Tibial artery (tissue), 4 donors: Measurements from ENCODE around the gene SLC25A21.

Experiments
- DNase-seq, 2 donors: peaks; one replicate each; pipeline ENCODE4 v3.0.0-alpha.2; 2019
- H3K27ac ChIP-seq, 2 donors: fragments of 200-600 bp; sonication (generic) in 1 of 2; 1 replicate in 1 of 2; 2 replicates in 1 of 2; pipeline ENCODE4 v1.5.1; 2018 to 2019; ENCODE audit warnings: mild to moderate bottlenecking in 1 of 2
- H3K27me3 ChIP-seq, 2 donors: fragments of 200-600 bp; sonication (generic) in 1 of 2; one replicate each; pipeline versions ENCODE4 v1.5.1 to v1.6.0; 2016 to 2019
- H3K36me3 ChIP-seq, 3 donors: fragments of 200-600 bp; sonication (generic) in 2 of 3; one replicate each; pipeline ENCODE4 v1.5.1; 2016 to 2019; ENCODE audit warnings: mild to moderate bottlenecking in 2 of 3
- H3K4me1 ChIP-seq, 4 donors: fragments of 200-600 bp; sonication (generic) in 2 of 4; 1 replicate in 3 of 4; 2 replicates in 1 of 4; pipeline ENCODE4 v1.5.1; 2016 to 2019
- H3K4me3 ChIP-seq, 2 donors: fragments of 200-600 bp; sonication (generic) in 1 of 2; 1 replicate in 1 of 2; 2 replicates in 1 of 2; pipeline ENCODE4 v1.5.1; 2018 to 2019; ENCODE audit warnings: mild to moderate bottlenecking in 2 of 2
- H3K9me3 ChIP-seq, 3 donors: fragments of 200-600 bp; sonication (generic) in 1 of 3; one replicate each; pipeline ENCODE4 v1.5.1; 2016 to 2019
- CTCF ChIP-seq, 2 experiments: fragments of 200-600 bp in 1 of 2; fragments of 450-650 bp in 1 of 2; IDR thresholded peaks; one replicate each; pipeline ENCODE4 v1.5.1; 2017 to 2019; ENCODE audit warnings: antibody characterized with exemption in 2 of 2, mild to moderate bottlenecking in 1 of 2, moderate library complexity in 1 of 2
- intact Hi-C: fragments of 100-400 bp; cut with DNase I; formaldehyde crosslinking; loops from one replicate; pipeline ENCODE4 v1.15.0; 2023; ENCODE audit warnings: low total_unique reads

The SLC25A21 gene

GRCh38 chr14:36934304-36934703 lies 238.1 kb downstream of the SLC25A21 start:
- no peak for TF ChIP-seq CTCF (IDR thresholded peaks at IDR 0.05)
- DNase-seq: no peak
- no peak overlapping the region for H3K27ac ChIP-seq
- no peaks in the 10 kb centered on the region for H3K4me1 ChIP-seq
- no peak overlapping the region for H3K4me3 ChIP-seq
- H3K27me3 ChIP-seq: no peaks in the 10 kb centered on the region
- no peaks in the 10 kb centered on the region for H3K9me3 ChIP-seq
- intact Hi-C loops: no loop called here
- no peaks in the 10 kb centered on the region for H3K36me3 ChIP-seq

GRCh38 chr14:36931791-36932190 lies 240.6 kb downstream of the SLC25A21 start:
- Histone ChIP-seq H3K4me1 (no peaks in the 10 kb centered on the region), H3K4me3 (no peak overlapping the region), H3K9me3 (no peaks in the 10 kb centered on the region), H3K36me3 (no peaks in the 10 kb centered on the region), H3K27me3 (no peaks in the 10 kb centered on the region), H3K27ac (no peak overlapping the region)
- no peak for DNase-seq
- intact Hi-C loops: no loop called here
- TF ChIP-seq CTCF (IDR thresholded peaks at IDR 0.05): no peak

- TF ChIP-seq CTCF (IDR thresholded peaks at IDR 0.05): no peak
- no peak for DNase-seq
- intact Hi-C loops: no loop called here
Observed at GRCh38 chr14:36928432-36928831, 244.0 kb downstream of the SLC25A21 start.

GRCh38 chr14:36925094-36925493 lies 247.3 kb downstream of the SLC25A21 start:
- no peak for DNase-seq
- Histone ChIP-seq H3K27ac (no peak overlapping the region), H3K36me3 (no peaks in the 10 kb centered on the region), H3K27me3 (no peaks in the 10 kb centered on the region), H3K9me3 (no peaks in the 10 kb centered on the region), H3K4me3 (no peak overlapping the region), H3K4me1 (no peaks in the 10 kb centered on the region)
- intact Hi-C loops: no loop called here
- TF ChIP-seq CTCF (IDR thresholded peaks at IDR 0.05): no peak

More at GRCh38 chr14:36928432-36928831, 244.0 kb downstream of the SLC25A21 start:
- H3K36me3 ChIP-seq: no peaks in the 10 kb centered on the region
- no peak overlapping the region for H3K27ac ChIP-seq
- H3K4me1 ChIP-seq: no peaks in the 10 kb centered on the region
- H3K27me3 ChIP-seq: no peaks in the 10 kb centered on the region
- no peaks in the 10 kb centered on the region for H3K9me3 ChIP-seq
- H3K4me3 ChIP-seq: no peak overlapping the region

- intact Hi-C loops: no loop called here
- no peak overlapping the region for H3K4me3 ChIP-seq
- no peak for DNase-seq
Observed at GRCh38 chr14:36916668-36917067, 255.7 kb downstream of the SLC25A21 start.

More at GRCh38 chr14:36916668-36917067, 255.7 kb downstream of the SLC25A21 start:
- Histone ChIP-seq H3K4me1 (no peaks in the 10 kb centered on the region), H3K36me3 (no peaks in the 10 kb centered on the region), H3K27me3 (no peaks in the 10 kb centered on the region), H3K27ac (no peak overlapping the region), H3K9me3 (no peaks in the 10 kb centered on the region)
- no peak for TF ChIP-seq CTCF (IDR thresholded peaks at IDR 0.05)
